Testis (tissue), 2 donors: ENCODE results near the gene MYMX.

Source experiments
- CTCF ChIP-seq, 3 experiments: fragments of 450-650 bp in 2 of 3; fragments of 200-600 bp in 1 of 3; sonication (generic) in 1 of 3; IDR thresholded peaks; one replicate each; pipeline ENCODE4 v1.5.1; 2016 to 2019; ENCODE audit warnings: antibody characterized with exemption in 3 of 3, mild to moderate bottlenecking in 2 of 3, moderate library complexity in 1 of 3
- POLR2A ChIP-seq: fragments of 450-650 bp; IDR thresholded peaks from one replicate; pipeline ENCODE4 v1.6.1; 2017; ENCODE audit warnings: antibody characterized with exemption, mild to moderate bottlenecking, moderate library complexity

GRCh38 chr6:44169886-44170570 is 46.7 kb upstream of the MYMX start:
- TF ChIP-seq CTCF (IDR thresholded peaks at IDR 0.05) (no peak), POLR2A (no peak)
